Panc1 (cell line): ENCODE results near the gene BTBD9. TPM values are rescaled to one million over a fixed set of nuclear protein-coding genes. Genes with fewer than 3 reads are reported as not detected.

ENCODE experiments used
- ATAC-seq: fragments of 200-7000 bp; cut with Tn5 transposase; 2 replicates; pipeline ENCODE4 v1.9.1; 2020; ENCODE audit warnings: mild to moderate bottlenecking, moderate library complexity
- BruUV-seq: library from RNA; stranded (reverse); fragments of 400-500 nt; replicated peaks from 2 replicates; lab custom pipeline; 2021; lab: Mats Ljungman, UMichigan
- CTCF ChIA-PET: fragments of 300-600 bp; sonication (Branson Sonifier 250); formaldehyde crosslinking; loops from one replicate; lab custom pipeline; 2022; ENCODE audit warnings: antibody characterized with exemption; lab: Charles Lee
- POLR2A ChIA-PET: fragments of 300-600 bp; sonication (Branson Sonifier 250); formaldehyde crosslinking; loops from one replicate; lab custom pipeline; 2022; ENCODE audit warnings: antibody characterized with exemption; lab: Charles Lee
- DNase-seq: peaks from one replicate; pipeline ENCODE4 v3.0.0-alpha.2; 2010; ENCODE audit warnings: low read depth, low spot score
- H3K27ac ChIP-seq: 2 replicates; pipeline ENCODE4 v1.5.1; 2011; ENCODE audit warnings: mild to moderate bottlenecking, low read length, inconsistent platforms
- H3K27me3 ChIP-seq: fragments of 200-500 bp; sonication (Bioruptor generic); 2 replicates; pipeline ENCODE4 v1.6.0; 2014; ENCODE audit warnings: low read length, inconsistent platforms; ENCODE audit not compliant: control insufficient read depth, insufficient read depth
- H3K36me3 ChIP-seq: fragments of 200-500 bp; sonication (Bioruptor generic); 2 replicates; pipeline ENCODE4 v1.5.1; 2014; ENCODE audit warnings: inconsistent platforms, mild to moderate bottlenecking, low read length, moderate library complexity; ENCODE audit not compliant: control insufficient read depth, insufficient read depth
- H3K4me1 ChIP-seq: 2 replicates; pipeline ENCODE4 v1.5.1; 2011; ENCODE audit warnings: inconsistent platforms, mild to moderate bottlenecking, low read length, moderate library complexity; ENCODE audit not compliant: control insufficient read depth, insufficient read depth
- H3K4me3 ChIP-seq, 2 experiments: 2 replicates each; pipeline ENCODE4 v1.5.1; 2011 to 2012; ENCODE audit warnings: low read depth in 2 of 2, low read length in 2 of 2, mild to moderate bottlenecking in 2 of 2, inconsistent platforms in 1 of 2, moderate library complexity in 1 of 2
- H3K9me3 ChIP-seq: fragments of 200-500 bp; sonication (Bioruptor generic); 2 replicates; pipeline ENCODE4 v1.5.1; 2014; ENCODE audit warnings: low read depth, mild to moderate bottlenecking, inconsistent platforms, low read length, moderate library complexity; ENCODE audit not compliant: control insufficient read depth, insufficient read depth
- POLR2AphosphoS5 ChIP-seq: IDR thresholded peaks from 2 replicates; pipeline ENCODE4 v1.6.1; 2012; ENCODE audit warnings: mild to moderate bottlenecking, low read depth, low read length, moderate library complexity
- SIN3A ChIP-seq: IDR thresholded peaks from 2 replicates; pipeline ENCODE4 v1.6.1; 2012; ENCODE audit warnings: low read depth, mild to moderate bottlenecking, low read length, moderate library complexity, borderline replicate concordance; ENCODE audit not compliant: insufficient read depth
- TCF7L2 ChIP-seq: IDR thresholded peaks from 2 replicates; pipeline ENCODE4 v1.6.1; 2011; ENCODE audit warnings: mild to moderate bottlenecking, low read depth, low read length, inconsistent platforms
- in situ Hi-C: cut with HindIII; loops from 2 replicates; pipeline ENCODE4 v1.10.0; 2016; ENCODE audit warnings: low sequenced_read_pairs, low pct_unique_long_range_greater_than_20kb
- intact Hi-C: fragments of 100-400 bp; cut with micrococcal nuclease; formaldehyde crosslinking; loops from one replicate; pipeline ENCODE4 v1.10.0; 2022; ENCODE audit not compliant: unreplicated experiment
- total RNA-seq: library from RNA; stranded (reverse); gene quantifications from one replicate; pipeline ENCODE4 v1.2.1, GENCODE V29; 2021; ENCODE audit not compliant: unreplicated experiment
- TF ChIP-seq, protein P1 (sequence below), 2 experiments: IDR thresholded peaks; 2 replicates each; pipeline ENCODE4 v1.6.1; 2011 to 2012; ENCODE audit warnings: low read depth in 2 of 2, control low read depth in 1 of 2, low read length in 1 of 2, mild to moderate bottlenecking in 1 of 2, moderate library complexity in 1 of 2; ENCODE audit not compliant: insufficient read depth in 1 of 2
- TF ChIP-seq, protein P2 (sequence below): fragments of 450-650 bp; IDR thresholded peaks from 2 replicates; pipeline ENCODE4 v1.5.1; 2017; ENCODE audit warnings: mild to moderate bottlenecking

Gene BTBD9
- total RNA-seq, 1 experiment from 2014 or later: 12.8 TPM

DNA sequence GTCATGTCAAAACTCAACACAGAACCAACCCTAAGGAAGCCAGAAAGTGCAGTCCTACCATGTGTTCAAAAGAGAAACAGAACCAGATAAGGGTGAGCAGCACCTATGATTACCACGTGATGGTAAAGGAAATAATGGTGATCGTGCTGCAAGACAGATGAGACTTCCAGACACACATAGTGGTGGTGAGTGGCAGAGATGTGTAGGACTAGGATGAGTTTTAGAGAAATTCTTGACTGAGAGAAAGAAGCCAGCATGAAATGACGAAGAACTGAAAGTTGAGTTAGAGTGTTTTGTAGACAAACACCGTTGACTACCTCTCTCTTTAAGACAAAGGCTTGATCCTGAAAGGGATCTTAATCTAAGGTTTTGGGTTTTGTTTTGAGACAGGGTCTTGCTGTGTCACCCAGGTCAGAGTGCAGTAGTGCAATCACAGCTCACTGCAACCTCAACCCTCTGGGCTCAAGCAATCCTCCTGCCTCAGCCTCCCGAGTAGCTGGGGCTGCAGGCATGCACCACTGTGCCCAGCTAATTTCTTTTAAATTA is 10.6 kb upstream of the BTBD9 start:
- Histone ChIP-seq H3K27me3 (no peaks in the 10 kb centered on the region), H3K9me3 (no peaks in the 10 kb centered on the region), H3K27ac (no peak overlapping the region), H3K4me1 (no peaks in the 10 kb centered on the region), H3K36me3 (no peaks in the 10 kb centered on the region), H3K4me3 (no peak overlapping the region)
- TF ChIP-seq, protein P1, sequence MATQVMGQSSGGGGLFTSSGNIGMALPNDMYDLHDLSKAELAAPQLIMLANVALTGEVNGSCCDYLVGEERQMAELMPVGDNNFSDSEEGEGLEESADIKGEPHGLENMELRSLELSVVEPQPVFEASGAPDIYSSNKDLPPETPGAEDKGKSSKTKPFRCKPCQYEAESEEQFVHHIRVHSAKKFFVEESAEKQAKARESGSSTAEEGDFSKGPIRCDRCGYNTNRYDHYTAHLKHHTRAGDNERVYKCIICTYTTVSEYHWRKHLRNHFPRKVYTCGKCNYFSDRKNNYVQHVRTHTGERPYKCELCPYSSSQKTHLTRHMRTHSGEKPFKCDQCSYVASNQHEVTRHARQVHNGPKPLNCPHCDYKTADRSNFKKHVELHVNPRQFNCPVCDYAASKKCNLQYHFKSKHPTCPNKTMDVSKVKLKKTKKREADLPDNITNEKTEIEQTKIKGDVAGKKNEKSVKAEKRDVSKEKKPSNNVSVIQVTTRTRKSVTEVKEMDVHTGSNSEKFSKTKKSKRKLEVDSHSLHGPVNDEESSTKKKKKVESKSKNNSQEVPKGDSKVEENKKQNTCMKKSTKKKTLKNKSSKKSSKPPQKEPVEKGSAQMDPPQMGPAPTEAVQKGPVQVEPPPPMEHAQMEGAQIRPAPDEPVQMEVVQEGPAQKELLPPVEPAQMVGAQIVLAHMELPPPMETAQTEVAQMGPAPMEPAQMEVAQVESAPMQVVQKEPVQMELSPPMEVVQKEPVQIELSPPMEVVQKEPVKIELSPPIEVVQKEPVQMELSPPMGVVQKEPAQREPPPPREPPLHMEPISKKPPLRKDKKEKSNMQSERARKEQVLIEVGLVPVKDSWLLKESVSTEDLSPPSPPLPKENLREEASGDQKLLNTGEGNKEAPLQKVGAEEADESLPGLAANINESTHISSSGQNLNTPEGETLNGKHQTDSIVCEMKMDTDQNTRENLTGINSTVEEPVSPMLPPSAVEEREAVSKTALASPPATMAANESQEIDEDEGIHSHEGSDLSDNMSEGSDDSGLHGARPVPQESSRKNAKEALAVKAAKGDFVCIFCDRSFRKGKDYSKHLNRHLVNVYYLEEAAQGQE (IDR thresholded peaks at IDR 0.05; ENCODE audit: insufficient read depth in 1 of 2, low read depth in 2 of 2, low read length in 1 of 2): no peak
- no peak for TF ChIP-seq SIN3A
- TF ChIP-seq POLR2AphosphoS5: no peak
- TF ChIP-seq, protein P2, sequence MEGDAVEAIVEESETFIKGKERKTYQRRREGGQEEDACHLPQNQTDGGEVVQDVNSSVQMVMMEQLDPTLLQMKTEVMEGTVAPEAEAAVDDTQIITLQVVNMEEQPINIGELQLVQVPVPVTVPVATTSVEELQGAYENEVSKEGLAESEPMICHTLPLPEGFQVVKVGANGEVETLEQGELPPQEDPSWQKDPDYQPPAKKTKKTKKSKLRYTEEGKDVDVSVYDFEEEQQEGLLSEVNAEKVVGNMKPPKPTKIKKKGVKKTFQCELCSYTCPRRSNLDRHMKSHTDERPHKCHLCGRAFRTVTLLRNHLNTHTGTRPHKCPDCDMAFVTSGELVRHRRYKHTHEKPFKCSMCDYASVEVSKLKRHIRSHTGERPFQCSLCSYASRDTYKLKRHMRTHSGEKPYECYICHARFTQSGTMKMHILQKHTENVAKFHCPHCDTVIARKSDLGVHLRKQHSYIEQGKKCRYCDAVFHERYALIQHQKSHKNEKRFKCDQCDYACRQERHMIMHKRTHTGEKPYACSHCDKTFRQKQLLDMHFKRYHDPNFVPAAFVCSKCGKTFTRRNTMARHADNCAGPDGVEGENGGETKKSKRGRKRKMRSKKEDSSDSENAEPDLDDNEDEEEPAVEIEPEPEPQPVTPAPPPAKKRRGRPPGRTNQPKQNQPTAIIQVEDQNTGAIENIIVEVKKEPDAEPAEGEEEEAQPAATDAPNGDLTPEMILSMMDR: no peak
- TF ChIP-seq TCF7L2: no peak
- ChIA-PET POLR2A (no interaction called here), CTCF (no interaction called here)
- intact Hi-C loops: no loop called here
- BruUV-seq: no TSS peak
- in situ Hi-C loops: no loop called here
- no peak for ATAC-seq
- DNase-seq: no peak

DNA sequence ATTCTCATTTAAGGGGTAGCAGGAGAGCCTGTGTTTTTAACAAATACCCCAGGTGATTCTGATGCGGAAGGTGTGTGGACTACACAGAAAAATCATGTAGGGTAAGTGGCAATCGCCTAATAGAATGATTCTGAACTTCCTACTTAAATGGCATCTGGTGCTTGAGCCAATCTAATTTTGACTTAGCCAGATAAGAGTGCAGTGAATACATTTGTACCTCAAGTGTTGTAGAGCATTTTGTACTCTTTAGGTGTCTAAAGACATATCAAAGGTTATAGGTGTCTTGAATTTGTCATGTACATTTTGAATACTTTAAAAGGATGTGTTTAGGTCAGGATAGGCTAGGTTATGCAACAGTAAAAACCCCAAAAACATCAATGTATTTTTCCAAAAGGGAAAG is 10.0 kb upstream of the BTBD9 start:
- POLR2A ChIA-PET: no interaction called here
- ATAC-seq: no peak
- Histone ChIP-seq H3K4me1 (no peaks in the 10 kb centered on the region), H3K9me3 (no peaks in the 10 kb centered on the region), H3K27me3 (no peaks in the 10 kb centered on the region), H3K27ac (no peak overlapping the region), H3K36me3 (no peaks in the 10 kb centered on the region), H3K4me3 (no peak overlapping the region)
- CTCF ChIA-PET: no interaction called here
- BruUV-seq: no TSS peak
- TF ChIP-seq SIN3A (no peak), TCF7L2 (no peak), POLR2AphosphoS5 (no peak)
- TF ChIP-seq, protein P1 (IDR thresholded peaks at IDR 0.05; ENCODE audit: insufficient read depth in 1 of 2, low read depth in 2 of 2, low read length in 1 of 2): no peak
- TF ChIP-seq, protein P2: no peak
- intact Hi-C loops (no loop called here), in situ Hi-C loops (no loop called here)
- no peak for DNase-seq
